IMR-90 (cell line): Measurements from ENCODE around the gene SERPINB8. TPM values are rescaled to one million over a fixed set of nuclear protein-coding genes. Genes with fewer than 3 reads are reported as not detected.
"Not testable (repeated sequence)": the region's sequence is repeated elsewhere in the genome, so short reads cannot be mapped to it uniquely, and the experiment has no call there.

Source experiments
- ATAC-seq: fragments of 200-7000 bp; cut with Tn5 transposase; 2 replicates; pipeline ENCODE4 v1.9.1; 2020; ENCODE audit warnings: low read depth, mild to moderate bottlenecking, moderate library complexity
- BruUV-seq: library from RNA; stranded (reverse); fragments of 400-500 nt; replicated peaks from 2 replicates; lab custom pipeline; 2021; lab: Mats Ljungman, UMichigan
- CTCF ChIA-PET: fragments of 300-600 bp; formaldehyde crosslinking; extraction: SDS; loops from one replicate; lab custom pipeline; 2021; ENCODE audit warnings: antibody characterized with exemption; lab: Yijun Ruan, JAX
- POLR2A ChIA-PET: fragments of 300-600 bp; sonication (Branson Sonifier 250); formaldehyde crosslinking; loops from one replicate; lab custom pipeline; 2022; ENCODE audit warnings: antibody characterized with exemption; ENCODE audit not compliant: unreplicated experiment; lab: Charles Lee
- DNase-seq: peaks from one replicate; pipeline ENCODE4 v3.0.0; 2013
- H2AFZ ChIP-seq: replicated peaks from 2 replicates; pipeline ENCODE3; 2013; ENCODE audit warnings: low read length, mild to moderate bottlenecking; ENCODE audit not compliant: poor library complexity
- H2AK5ac ChIP-seq: 2 replicates; pipeline ENCODE4 v1.6.1; 2013; ENCODE audit warnings: low read depth, low read length, inconsistent platforms
- H2AK9ac ChIP-seq: replicated peaks from 2 replicates; pipeline ENCODE3; 2013; ENCODE audit warnings: mild to moderate bottlenecking, low read depth, low read length, moderate library complexity; ENCODE audit not compliant: poor library complexity
- H2BK120ac ChIP-seq: 2 replicates; pipeline ENCODE4 v1.6.1; 2013; ENCODE audit warnings: low read depth, low read length, inconsistent platforms
- H2BK15ac ChIP-seq: 3 replicates; pipeline ENCODE4 v1.6.1; 2013; ENCODE audit warnings: low read depth, low read length, inconsistent platforms
- H2BK20ac ChIP-seq: 2 replicates; pipeline ENCODE4 v1.6.1; 2013; ENCODE audit warnings: low read depth, mild to moderate bottlenecking, inconsistent platforms, low read length, moderate library complexity
- H2BK5ac ChIP-seq: 2 replicates; pipeline ENCODE4 v1.6.1; 2013; ENCODE audit warnings: mild to moderate bottlenecking, low read depth, low read length, inconsistent platforms; ENCODE audit not compliant: poor library complexity, severe bottlenecking
- H3K14ac ChIP-seq: replicated peaks from 2 replicates; pipeline ENCODE4 v1.6.1; 2013; ENCODE audit warnings: low read depth, low read length, inconsistent platforms
- H3K18ac ChIP-seq: 2 replicates; pipeline ENCODE4 v1.6.1; 2013; ENCODE audit warnings: low read depth, low read length, control low read depth
- H3K23ac ChIP-seq: 2 replicates; pipeline ENCODE4 v1.6.1; 2013; ENCODE audit warnings: low read depth, low read length, inconsistent platforms
- H3K27ac ChIP-seq: 2 replicates; pipeline ENCODE4 v1.5.1; 2013; ENCODE audit warnings: mild to moderate bottlenecking, control low read depth, low read length; ENCODE audit not compliant: insufficient read depth
- H3K27me3 ChIP-seq: 2 replicates; pipeline ENCODE4 v1.6.1; 2013; ENCODE audit warnings: low read length; ENCODE audit not compliant: control insufficient read depth, insufficient read depth
- H3K36me3 ChIP-seq: 2 replicates; pipeline ENCODE4 v1.6.1; 2013; ENCODE audit warnings: low read length, mixed read lengths; ENCODE audit not compliant: control insufficient read depth, insufficient read depth
- H3K4ac ChIP-seq: 2 replicates; pipeline ENCODE4 v1.6.1; 2013; ENCODE audit warnings: low read depth, low read length, inconsistent platforms
- H3K4me1 ChIP-seq: 2 replicates; pipeline ENCODE4 v1.6.1; 2013; ENCODE audit warnings: low read length, mixed read lengths; ENCODE audit not compliant: control insufficient read depth, insufficient read depth
- H3K4me2 ChIP-seq: 2 replicates; pipeline ENCODE4 v1.6.1; 2013; ENCODE audit warnings: low read depth, mild to moderate bottlenecking, control low read depth, low read length, moderate library complexity
- H3K4me3 ChIP-seq: 2 replicates; pipeline ENCODE4 v1.5.1; 2013; ENCODE audit warnings: low read depth, mild to moderate bottlenecking, control low read depth, low read length, moderate library complexity; ENCODE audit not compliant: insufficient read depth
- H3K56ac ChIP-seq: 2 replicates; pipeline ENCODE4 v1.6.1; 2013; ENCODE audit warnings: low read length, inconsistent platforms; ENCODE audit not compliant: insufficient read depth; ENCODE audit errors: extremely low read depth
- H3K79me1 ChIP-seq, 2 experiments: 2 replicates each; pipeline ENCODE4 v1.6.1; 2013; ENCODE audit warnings: low read length in 2 of 2, inconsistent platforms in 1 of 2, low read depth in 1 of 2
- H3K9ac ChIP-seq: 2 replicates; pipeline ENCODE4 v1.6.1; 2013; ENCODE audit warnings: low read depth, low read length, control low read depth
- H3K9me1 ChIP-seq: 2 replicates; pipeline ENCODE4 v1.6.1; 2013; ENCODE audit warnings: low read length, inconsistent platforms; ENCODE audit not compliant: insufficient read depth
- H3K9me3 ChIP-seq: 2 replicates; pipeline ENCODE4 v1.6.1; 2013; ENCODE audit warnings: low read length; ENCODE audit not compliant: control insufficient read depth, insufficient read depth
- H4K20me1 ChIP-seq: 2 replicates; pipeline ENCODE4 v1.6.1; 2013; ENCODE audit warnings: low read length, inconsistent platforms; ENCODE audit not compliant: insufficient read depth
- H4K5ac ChIP-seq: 2 replicates; pipeline ENCODE4 v1.6.1; 2013; ENCODE audit warnings: mild to moderate bottlenecking, low read depth, low read length, control low read depth
- H4K8ac ChIP-seq, 2 experiments: 2 replicates each; pipeline ENCODE4 v1.6.1; 2013; ENCODE audit warnings: low read depth in 2 of 2, low read length in 2 of 2, control low read depth in 1 of 2, inconsistent platforms in 1 of 2
- H4K91ac ChIP-seq: 2 replicates; pipeline ENCODE4 v1.6.1; 2013; ENCODE audit warnings: low read depth, low read length, inconsistent platforms; ENCODE audit not compliant: insufficient read depth
- NFE2L2 ChIP-seq: fragments of 150-350 bp; IDR thresholded peaks from 2 replicates; pipeline ENCODE4 v1.6.1; 2016; ENCODE audit warnings: low read depth, mild to moderate bottlenecking, low read length
- RCOR1 ChIP-seq: IDR thresholded peaks from 2 replicates; pipeline ENCODE4 v1.6.1; 2012; ENCODE audit warnings: mild to moderate bottlenecking, low read length, improper control_type of control experiment; ENCODE audit not compliant: insufficient replicate concordance
- WGBS, 2 experiments: methylation state at CpG; one replicate each; pipeline versions ENCODE4 v1.1.5 to v1.1.7; 2013; ENCODE audit warnings: missing lambda C conversion rate in 2 of 2; ENCODE audit not compliant: insufficient read length in 1 of 2; ENCODE audit errors: extremely low coverage in 2 of 2; 5-methylcytosine and 5-hydroxymethylcytosine counted together
- dilution Hi-C: fragments of 300-500 bp; cut with HindIII; formaldehyde crosslinking; loops from one replicate; pipeline ENCODE4 v1.14.3; 2018; ENCODE audit warnings: low sequenced_read_pairs; ENCODE audit not compliant: unreplicated experiment
- in situ Hi-C: fragments of 300-500 bp; cut with MboI; formaldehyde crosslinking; loops from 3 replicates; pipeline ENCODE4 v1.14.3; 2019; ENCODE audit warnings: low sequenced_read_pairs, inconsistent platforms, mixed read lengths
- intact Hi-C: fragments of 100-400 bp; cut with micrococcal nuclease; formaldehyde crosslinking; loops from 2 replicates; pipeline ENCODE4 v1.10.0; 2022
- polyA plus RNA-seq, 3 experiments: library from polyadenylated mRNA; depleted of rRNA; stranded (reverse); fragments of >200 nt; gene quantifications; 2 replicates each; pipeline ENCODE4 v1.2.3, GENCODE V29; 2012; ENCODE audit warnings: low replicate concordance in 1 of 3
- total RNA-seq: library from RNA; depleted of rRNA; stranded (reverse); fragments of >200 nt; gene quantifications from 2 replicates; pipeline ENCODE4 v1.2.3, GENCODE V29; 2012

SERPINB8 gene
- total and polyA plus RNA-seq, 2 of the 4 experiments (the other 2 are of a cell fraction) = 14.3 to 16.7 TPM

GRCh38 chr18:63940008-63940407 lies 29.9 kb upstream of the SERPINB8 start:
- Histone ChIP-seq H3K4me2 (no peak overlapping the region), H3K9me1 (no peaks in the 10 kb centered on the region), H4K5ac (no peak overlapping the region), H2BK120ac (no peak overlapping the region), H3K36me3 (no peaks in the 10 kb centered on the region), H3K27ac (no peak overlapping the region), H2AFZ (no peak overlapping the region), H3K9ac (no peak overlapping the region), H3K4ac (no peak overlapping the region), H3K23ac (no peak overlapping the region), H3K56ac (no peak overlapping the region), H2AK9ac (no peak overlapping the region), H2BK5ac (no peak overlapping the region), H3K4me1 (no peaks in the 10 kb centered on the region), H3K4me3 (no peak overlapping the region), H2AK5ac (no peak overlapping the region), H4K20me1 (no peaks in the 10 kb centered on the region), H3K27me3 (peaks cover 20% of the 10 kb centered on the region), H3K9me3 (no peaks in the 10 kb centered on the region), H4K8ac (no peak overlapping the region), H3K18ac (no peak overlapping the region), H4K91ac (no peak overlapping the region), H2BK15ac (no peak overlapping the region), H2BK20ac (no peak overlapping the region), H3K79me1 (no peaks in the 10 kb centered on the region), H3K14ac (no peak overlapping the region)
- ChIA-PET POLR2A (no interaction called here), CTCF (no interaction called here)
- ATAC-seq (no peak), DNase-seq (no peak)
- no TSS peak for BruUV-seq
- WGBS, 2 experiments = no CpG with 5 or more reads among the region's 8 CpGs
- dilution Hi-C loops = no loop called here
- intact Hi-C loops = no loop called here
- in situ Hi-C loops = no loop called here
- no peak for TF ChIP-seq NFE2L2
- no peak for TF ChIP-seq RCOR1

- H3K4me3 ChIP-seq, POLR2A ChIA-PET, H4K8ac ChIP-seq, H3K9ac ChIP-seq, H3K14ac ChIP-seq, H3K4ac ChIP-seq, H4K5ac ChIP-seq, CTCF ChIA-PET, H2BK120ac ChIP-seq, H4K91ac ChIP-seq, H2BK15ac ChIP-seq, H3K9me1 ChIP-seq, DNase-seq, dilution Hi-C loops, H2BK20ac ChIP-seq, H2AFZ ChIP-seq, intact Hi-C loops, H2AK9ac ChIP-seq, H3K79me1 ChIP-seq, BruUV-seq, H3K56ac ChIP-seq, H4K20me1 ChIP-seq, H3K27ac ChIP-seq, ATAC-seq, H3K4me2 ChIP-seq, H2BK5ac ChIP-seq, H3K23ac ChIP-seq, in situ Hi-C loops, H3K36me3 ChIP-seq, H3K9me3 ChIP-seq, H3K18ac ChIP-seq, H3K4me1 ChIP-seq, H2AK5ac ChIP-seq: not testable (repeated sequence)
- H3K27me3 ChIP-seq = peaks cover 20% of the 10 kb centered on the region
- WGBS, 2 experiments = no CpG with 5 or more reads among the region's 17 CpGs
Observed at GRCh38 chr18:63940543-63941050, 29.3 kb upstream of the SERPINB8 start.
